Keratinocyte (primary cell): ENCODE results near the gene FZR1. TPM values are rescaled to one million over a fixed set of nuclear protein-coding genes. Genes with fewer than 3 reads are reported as not detected.
A peak's percentile ranks its signal among the peaks of the same experiment; 100 is the strongest.

ENCODE experiments used
- DNase-seq: peaks from one replicate; pipeline ENCODE4 v3.0.0-alpha.2; 2011; ENCODE audit warnings: low read depth, missing footprints, low spot score
- FAIRE-seq: peaks from 2 replicates; lab custom pipeline; 2011; peaks lifted over from hg19 to GRCh38; lab: Jason Lieb, UNC
- H2AFZ ChIP-seq: 2 replicates; pipeline ENCODE4 v1.6.0; 2012; ENCODE audit warnings: low read length, control low read depth, inconsistent platforms; ENCODE audit not compliant: control insufficient read depth
- H3K27ac ChIP-seq: 2 replicates; pipeline ENCODE4 v1.5.1; 2011; ENCODE audit warnings: low read length; ENCODE audit not compliant: control insufficient read depth, insufficient read depth
- H3K27me3 ChIP-seq: 3 replicates; pipeline ENCODE4 v1.6.0; 2011; ENCODE audit warnings: low read length; ENCODE audit not compliant: control insufficient read depth, insufficient read depth; ENCODE audit errors: extremely low read depth
- H3K36me3 ChIP-seq, 2 experiments: 2 replicates in 1 of 2; 3 replicates in 1 of 2; pipeline ENCODE4 v1.5.1; 2011; ENCODE audit warnings: low read length in 2 of 2, mild to moderate bottlenecking in 1 of 2; ENCODE audit not compliant: control insufficient read depth in 2 of 2, insufficient read depth in 2 of 2; ENCODE audit errors: extremely low read depth in 1 of 2
- H3K4me1 ChIP-seq: 3 replicates; pipeline ENCODE4 v1.5.1; 2011; ENCODE audit warnings: low read length; ENCODE audit not compliant: control insufficient read depth, insufficient read depth; ENCODE audit errors: extremely low read depth
- H3K4me2 ChIP-seq: 3 replicates; pipeline ENCODE4 v1.6.0; 2011; ENCODE audit warnings: low read depth, low read length; ENCODE audit not compliant: control insufficient read depth, insufficient read depth; ENCODE audit errors: extremely low read depth
- H3K4me3 ChIP-seq, 3 experiments: fragments of 200-600 bp in 1 of 3; sonication (generic) in 1 of 3; 2 replicates in 2 of 3; 3 replicates in 1 of 3; pipeline ENCODE4 v1.5.1; 2011 to 2016; ENCODE audit warnings: low read length in 3 of 3, mild to moderate bottlenecking in 3 of 3, control low read depth in 2 of 3, inconsistent platforms in 1 of 3, low read depth in 1 of 3, mixed read lengths in 1 of 3, mixed run types in 1 of 3, moderate library complexity in 1 of 3; ENCODE audit not compliant: control insufficient read depth in 2 of 3, insufficient read depth in 2 of 3; ENCODE audit errors: extremely low read depth in 1 of 3
- H3K79me2 ChIP-seq: 2 replicates; pipeline ENCODE4 v1.6.0; 2012; ENCODE audit warnings: low read length; ENCODE audit not compliant: control insufficient read depth, insufficient read depth
- H3K9ac ChIP-seq: 3 replicates; pipeline ENCODE4 v1.6.0; 2011; ENCODE audit warnings: low read length; ENCODE audit not compliant: control insufficient read depth, insufficient read depth; ENCODE audit errors: extremely low read depth
- H3K9me1 ChIP-seq: 3 replicates; pipeline ENCODE4 v1.6.0; 2011; ENCODE audit warnings: low read length; ENCODE audit not compliant: control insufficient read depth, insufficient read depth; ENCODE audit errors: extremely low read depth
- H3K9me3 ChIP-seq: 2 replicates; pipeline ENCODE4 v1.5.1; 2012; ENCODE audit warnings: low read depth, low read length; ENCODE audit not compliant: control insufficient read depth
- H4K20me1 ChIP-seq: 3 replicates; pipeline ENCODE4 v1.6.0; 2011; ENCODE audit warnings: low read length; ENCODE audit not compliant: control insufficient read depth, insufficient read depth; ENCODE audit errors: extremely low read depth
- CTCF ChIP-seq, 3 experiments: IDR thresholded peaks in 1 of 3; conservative IDR thresholded peaks in 1 of 3; optimal IDR thresholded peaks in 1 of 3; 2 replicates in 2 of 3; 3 replicates in 1 of 3; pipeline versions ENCODE3 to v1.5.1; 2011; ENCODE audit warnings: low read length in 3 of 3, mild to moderate bottlenecking in 3 of 3, moderate library complexity in 2 of 3, control low read depth in 1 of 3, inconsistent platforms in 1 of 3; ENCODE audit not compliant: insufficient read depth in 2 of 3; ENCODE audit errors: extremely low read depth in 1 of 3
- EZH2 ChIP-seq: IDR thresholded peaks from one replicate; pipeline ENCODE4 v1.6.1; 2012; ENCODE audit warnings: inconsistent platforms, mild to moderate bottlenecking, low read length, moderate library complexity
- dilution Hi-C: fragments of 300-500 bp; cut with MboI; formaldehyde crosslinking; loops from one replicate; pipeline ENCODE4 v1.7.0; 2020; ENCODE audit warnings: low sequenced_read_pairs; ENCODE audit not compliant: extremely low pct_ligation_motif_present
- polyA plus RNA-seq, 5 experiments: library from polyadenylated mRNA; depleted of rRNA in 3 of 5; stranded (reverse) in 3 of 5; stranded (forward) in 1 of 5; unstranded in 1 of 5; fragments of >200 nt; gene quantifications; 1 replicate in 1 of 5; 2 replicates in 3 of 5; 3 replicates in 1 of 5; pipeline versions ENCODE4 v1.2.1 to v1.2.3, GENCODE V29; 2011 to 2012; ENCODE audit warnings: missing spikeins in 2 of 5, low read depth in 1 of 5, low replicate concordance in 1 of 5

The FZR1 gene
- polyA plus RNA-seq, 1 donor (not counting 4 experiments of a cell fraction or from before 2014, with no cell fraction given) = 23.3 TPM

GRCh38 chr19:3468211-3468610 is 37.9 kb upstream of the FZR1 start:
- no peak overlapping the region for H3K4me2 ChIP-seq
- no peak overlapping the region for H2AFZ ChIP-seq
- H3K27me3 ChIP-seq = peaks cover 5% of the 10 kb centered on the region
- no peaks in the 10 kb centered on the region for H3K79me2 ChIP-seq
- H3K9me3 ChIP-seq = peaks cover 2% of the 10 kb centered on the region
- H3K9me1 ChIP-seq = no peaks in the 10 kb centered on the region
- no peak for TF ChIP-seq EZH2
- TF ChIP-seq CTCF (optimal IDR thresholded peaks at IDR 0.05 in 1 of 3, IDR thresholded peaks at IDR 0.05 in 1 of 3, conservative IDR thresholded peaks at IDR 0.05 in 1 of 3; ENCODE audit: extremely low read depth in 1 of 3, insufficient read depth in 2 of 3, low read length in 3 of 3) = no peak
- no peak overlapping the region for H3K4me3 ChIP-seq
- no peak overlapping the region for H3K27ac ChIP-seq
- H3K9ac ChIP-seq = no peak overlapping the region
- no peak for FAIRE-seq
- dilution Hi-C loops = no loop called here
- no peaks in the 10 kb centered on the region for H3K4me1 ChIP-seq
- no peak for DNase-seq
- H4K20me1 ChIP-seq = peaks cover 3% of the 10 kb centered on the region
- no peaks in the 10 kb centered on the region for H3K36me3 ChIP-seq

GRCh38 chr19:3469638-3470499 is 36.2 kb upstream of the FZR1 start:
- Histone ChIP-seq H2AFZ (no peak overlapping the region), H3K27me3 (peaks cover 10% of the 10 kb centered on the region), H4K20me1 (peaks cover 3% of the 10 kb centered on the region), H3K4me2 (no peak overlapping the region), H3K27ac (no peak overlapping the region), H3K79me2 (no peaks in the 10 kb centered on the region), H3K9ac (no peak overlapping the region), H3K36me3 (no peaks in the 10 kb centered on the region), H3K4me3 (no peak overlapping the region), H3K4me1 (no peaks in the 10 kb centered on the region), H3K9me1 (no peaks in the 10 kb centered on the region), H3K9me3 (peaks cover 2% of the 10 kb centered on the region)
- dilution Hi-C loops = no loop called here
- TF ChIP-seq CTCF (optimal IDR thresholded peaks at IDR 0.05 in 1 of 3, IDR thresholded peaks at IDR 0.05 in 1 of 3, conservative IDR thresholded peaks at IDR 0.05 in 1 of 3; ENCODE audit: extremely low read depth in 1 of 3, insufficient read depth in 2 of 3, low read length in 3 of 3) (peak in 1 of 3 experiments; percentile 33), EZH2 (no peak)
- FAIRE-seq (no peak), DNase-seq (no peak)
